ENCODE measurements around the gene KCTD3.

Gene KCTD3

DNA sequence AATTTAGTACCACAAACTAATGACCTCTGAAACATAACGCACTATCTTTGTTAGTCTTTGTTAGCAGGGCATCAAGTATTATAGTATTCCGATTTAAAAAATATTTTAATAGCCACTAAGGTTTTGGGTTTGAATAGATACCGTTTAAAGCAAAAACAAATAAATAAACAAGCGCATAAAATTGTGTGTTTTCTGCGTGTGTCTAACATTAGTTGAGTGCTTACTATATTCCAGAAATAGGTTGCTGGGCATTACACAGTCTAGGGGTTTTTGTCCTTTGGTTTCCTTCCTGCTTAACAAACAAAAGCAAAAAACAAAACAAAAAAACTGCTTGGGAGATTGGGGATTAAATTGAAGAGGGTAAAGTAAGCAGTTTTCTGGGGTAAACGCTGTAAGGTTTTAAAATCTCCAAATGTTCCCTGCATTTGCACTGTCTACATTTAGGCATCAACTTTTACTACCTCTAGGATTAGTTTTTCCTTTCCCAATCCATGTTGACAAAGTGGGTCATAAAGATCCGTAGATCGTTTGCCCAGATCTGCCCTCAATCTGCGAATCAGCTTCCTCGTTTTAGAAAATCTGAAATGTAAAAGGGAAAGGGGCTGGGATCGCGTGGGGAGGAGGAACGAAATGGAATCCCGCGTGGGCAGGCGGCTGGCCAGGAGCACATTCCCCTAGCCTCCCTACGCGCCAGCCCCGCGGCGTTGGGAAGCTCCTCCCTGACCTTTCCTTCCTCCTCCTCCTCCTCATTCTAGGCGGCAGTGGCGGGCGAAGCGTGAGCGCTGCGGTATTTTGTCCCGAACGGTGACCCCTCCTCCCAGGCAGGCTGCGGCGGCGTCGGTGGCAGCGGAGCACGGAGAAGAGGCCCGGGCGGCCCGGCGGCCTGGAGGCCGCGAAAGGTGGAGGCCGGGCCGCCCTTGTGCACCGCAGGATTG is at the start of gene KCTD3:
KCTD3 (plus strand) TSS at position 749 of the 935 bp plus-strand sequence. CDS start 382 bp downstream, outside the sequence.
- peak; percentile 55 for FAIRE-seq

DNA sequence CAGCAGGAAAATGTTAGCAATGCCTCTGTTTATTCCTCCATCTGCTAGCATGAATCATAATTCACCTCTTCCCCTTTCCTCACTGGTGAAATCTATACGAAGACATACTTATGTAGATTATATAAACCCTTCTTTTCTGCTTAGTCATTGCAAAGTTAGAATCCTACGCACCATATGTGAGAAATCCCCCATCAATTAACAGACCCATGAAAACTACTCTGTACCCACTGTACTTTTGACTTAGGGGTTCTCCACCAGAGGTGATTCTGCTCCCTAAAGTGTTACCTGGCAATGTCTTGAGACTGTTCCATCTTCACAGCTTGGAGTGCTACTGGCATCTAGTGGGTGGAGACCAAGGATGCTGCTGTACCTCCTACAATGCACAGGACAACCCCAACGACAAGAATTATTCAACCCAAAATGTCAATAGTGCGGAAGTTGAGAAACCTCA is 49.6 kb upstream of the KCTD3 start:
- FAIRE-seq = no peak

DNA sequence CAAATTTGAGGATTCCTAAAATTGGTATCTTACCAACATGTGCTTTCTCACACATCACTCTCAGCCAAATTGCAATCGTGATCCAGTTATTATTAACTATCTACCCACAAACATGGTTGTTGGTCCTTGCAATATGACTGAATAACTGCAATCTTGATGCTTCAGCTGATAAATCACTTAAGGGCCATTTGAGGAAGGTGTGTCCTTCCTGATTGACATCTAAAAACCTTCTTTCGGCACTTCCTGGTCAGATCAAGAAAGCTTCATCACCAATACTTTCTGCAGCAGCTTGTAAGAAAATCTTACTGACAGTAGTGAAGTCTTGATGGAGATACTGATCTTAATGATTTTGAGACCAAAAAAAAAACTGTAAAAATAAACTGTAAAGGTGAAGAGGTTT is 48.5 kb upstream of the KCTD3 start:
- FAIRE-seq = no peak

DNA sequence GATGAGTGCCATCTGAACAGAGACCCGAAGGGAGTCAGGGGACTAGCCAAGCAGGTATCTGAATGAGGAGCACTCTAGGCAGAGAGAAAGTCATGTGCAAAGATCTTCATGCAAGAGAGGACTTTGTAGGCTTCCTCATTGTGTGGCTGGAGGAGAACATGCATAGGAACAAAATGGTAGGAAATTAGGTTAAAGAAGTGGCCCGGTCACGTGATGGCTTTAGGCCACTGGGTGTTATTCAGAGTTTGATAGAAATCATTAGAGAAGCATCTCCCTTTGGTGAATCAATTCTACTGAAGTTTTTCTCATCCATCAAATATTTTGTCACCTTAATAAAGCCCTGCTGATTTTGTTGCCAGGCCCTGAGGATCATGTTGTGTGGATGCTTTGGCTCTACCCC is 45.8 kb upstream of the KCTD3 start:
- no peak for FAIRE-seq

DNA sequence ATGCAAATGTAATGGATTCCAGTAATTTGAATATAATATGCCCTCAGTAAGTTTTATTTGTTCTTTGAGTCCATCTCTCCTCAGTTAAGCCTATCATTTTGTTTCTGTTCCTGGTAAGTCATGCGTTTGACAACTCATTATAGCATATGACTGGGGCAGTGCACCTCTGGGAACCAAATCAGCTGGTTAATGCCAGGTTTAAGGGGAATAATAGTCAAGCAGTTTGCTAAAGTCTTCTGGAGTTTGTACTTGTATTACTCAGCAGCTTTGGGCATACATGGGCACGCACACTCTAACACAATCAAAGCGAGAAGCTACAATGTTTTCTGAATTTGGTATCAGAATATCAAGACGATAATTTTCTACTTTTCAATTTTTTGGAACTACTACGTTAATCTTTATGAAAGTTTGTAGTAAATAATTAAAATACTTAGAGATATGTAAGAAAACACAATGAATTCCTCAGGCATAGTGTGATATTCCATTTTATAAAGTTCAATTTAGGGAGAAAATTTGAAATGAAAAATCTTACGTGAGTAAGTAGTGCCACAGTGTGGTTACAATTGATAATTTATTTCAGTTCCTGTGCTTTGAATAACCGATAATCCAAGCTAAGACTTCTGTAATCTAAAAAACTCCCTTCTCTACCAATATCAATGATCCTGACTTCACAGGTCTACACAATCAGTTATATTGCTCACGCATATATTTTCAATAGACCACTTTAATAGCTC is 43.8 kb upstream of the KCTD3 start:
- FAIRE-seq = no peak

DNA sequence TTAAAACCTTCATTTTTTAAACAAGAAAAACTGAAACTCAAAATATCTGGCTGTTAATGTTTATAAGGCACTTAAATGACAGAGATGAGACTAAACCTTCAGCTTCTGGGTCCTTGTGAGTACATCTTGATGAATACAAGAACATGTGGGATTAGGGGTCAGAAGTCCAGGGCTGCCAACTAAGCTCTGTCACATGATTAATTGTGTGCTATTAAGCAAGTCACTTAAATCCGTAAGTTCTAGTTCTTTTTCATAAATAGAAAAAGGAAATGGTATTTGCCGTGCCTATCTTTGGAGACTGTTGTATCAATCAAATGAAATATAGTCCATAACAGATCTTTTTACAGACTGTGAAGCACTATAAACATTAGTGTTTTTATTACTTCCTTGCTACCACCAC is 43.2 kb upstream of the KCTD3 start:
- FAIRE-seq = peak; percentile 65

DNA sequence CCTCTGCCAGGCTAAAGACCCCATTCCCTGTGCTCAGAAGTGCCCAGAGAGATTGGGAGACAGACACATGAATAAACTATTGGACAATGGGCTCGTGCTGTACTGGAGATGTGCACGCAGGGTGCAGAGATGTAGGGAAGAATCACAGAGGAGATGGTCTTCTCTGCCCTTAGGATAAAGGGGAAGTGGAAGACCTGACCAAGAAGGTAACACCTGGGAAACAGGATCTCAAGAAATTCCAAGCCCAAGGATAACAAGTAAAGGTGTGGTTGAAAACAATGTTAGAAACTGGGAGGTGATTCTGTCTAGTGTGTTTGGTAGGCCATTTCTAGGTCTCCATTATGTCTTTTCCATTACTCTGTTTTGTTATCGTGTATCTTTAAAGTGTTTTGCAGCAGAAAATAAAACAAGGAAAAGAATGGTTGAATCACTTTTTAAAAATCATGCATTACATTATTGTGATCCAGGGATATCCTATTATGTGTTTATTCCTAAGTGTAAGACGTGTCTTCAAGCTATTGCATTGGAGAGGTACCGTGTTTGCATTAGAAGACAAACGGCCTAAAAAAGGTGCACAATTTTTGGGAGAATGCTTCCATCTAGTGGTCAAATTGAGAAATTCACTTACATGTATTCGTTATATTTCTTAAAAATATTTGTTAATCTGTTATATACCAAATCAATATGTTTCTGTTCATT is 40.8 kb upstream of the KCTD3 start:
- peak; percentile 92 for FAIRE-seq

DNA sequence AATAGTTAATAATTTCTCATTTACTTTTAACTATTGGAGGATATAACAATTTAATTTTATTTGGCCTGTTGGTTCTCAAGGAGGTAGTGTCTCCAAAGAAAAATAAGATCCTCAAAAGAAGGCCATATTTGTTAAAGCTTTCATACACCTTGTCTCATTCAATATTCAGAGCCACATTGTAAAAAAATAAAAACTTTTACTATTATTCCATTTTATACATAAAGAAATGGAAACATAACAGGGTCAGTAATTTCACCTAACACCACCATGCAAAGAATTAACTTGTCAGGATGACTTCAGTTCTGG is 40.3 kb upstream of the KCTD3 start:
- no peak for FAIRE-seq

DNA sequence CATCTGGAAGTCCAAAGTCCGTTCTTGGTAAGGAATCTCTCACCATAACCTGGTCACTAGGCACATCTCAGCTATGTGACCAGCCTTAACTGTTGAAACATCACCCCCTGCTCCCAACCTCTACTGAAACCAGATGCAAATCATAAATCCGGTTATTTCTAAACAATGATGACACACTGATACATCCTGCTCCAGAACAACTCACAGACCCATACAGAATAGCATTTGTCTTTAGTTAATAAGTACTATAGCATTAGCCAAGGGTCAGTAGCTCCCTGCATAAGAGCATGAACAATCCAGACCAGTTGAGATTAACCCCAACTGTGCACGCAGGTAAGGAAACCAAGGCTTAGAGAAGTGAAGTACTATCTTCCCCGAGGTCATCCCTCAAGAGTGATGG is 38.0 kb upstream of the KCTD3 start:
- FAIRE-seq = no peak

DNA sequence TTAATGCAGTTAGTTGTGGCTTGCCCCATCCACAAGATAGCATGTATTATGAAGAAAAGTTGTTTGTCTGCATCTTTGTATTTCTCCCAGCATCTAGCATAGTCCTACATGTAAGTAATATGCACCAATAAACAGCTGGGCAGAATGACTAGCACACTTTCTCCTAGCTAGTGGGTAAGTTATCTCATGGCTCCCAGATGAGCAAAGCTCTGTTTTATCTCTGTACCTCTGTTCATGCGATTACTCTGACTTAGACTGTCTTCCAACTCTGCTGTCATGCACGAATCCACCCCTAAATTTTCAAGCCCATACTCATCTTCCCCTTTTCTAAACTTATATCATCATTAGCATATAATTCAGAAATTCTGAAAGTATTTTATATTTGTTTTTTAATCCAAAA is 37.5 kb upstream of the KCTD3 start:
- FAIRE-seq = no peak

DNA sequence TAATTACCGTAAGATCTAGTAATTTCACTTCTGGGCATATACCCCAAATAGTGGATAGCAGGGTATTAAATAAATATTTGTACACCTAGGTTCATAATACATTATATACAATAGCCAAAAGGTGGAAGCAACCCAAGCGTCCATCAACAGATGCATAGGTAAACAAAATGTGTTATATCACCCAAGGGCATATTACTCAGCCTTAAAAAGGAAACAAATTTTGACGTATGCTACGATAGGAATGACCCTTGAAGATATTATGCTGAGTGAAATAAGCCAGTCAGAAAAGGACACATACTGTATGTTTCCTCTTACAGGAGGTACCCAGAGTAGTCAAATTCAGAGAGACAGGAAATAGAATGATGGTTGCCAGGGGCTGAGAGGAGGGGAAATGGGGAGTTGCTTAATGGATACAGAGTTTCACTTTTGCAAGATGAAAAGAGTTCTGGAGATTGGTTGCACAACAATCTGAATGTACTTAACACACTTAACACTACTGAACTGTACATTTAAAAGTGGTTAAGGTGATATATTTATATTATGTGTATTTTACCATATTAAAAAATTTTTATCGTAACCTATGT is 36.6 kb upstream of the KCTD3 start:
- FAIRE-seq = no peak

DNA sequence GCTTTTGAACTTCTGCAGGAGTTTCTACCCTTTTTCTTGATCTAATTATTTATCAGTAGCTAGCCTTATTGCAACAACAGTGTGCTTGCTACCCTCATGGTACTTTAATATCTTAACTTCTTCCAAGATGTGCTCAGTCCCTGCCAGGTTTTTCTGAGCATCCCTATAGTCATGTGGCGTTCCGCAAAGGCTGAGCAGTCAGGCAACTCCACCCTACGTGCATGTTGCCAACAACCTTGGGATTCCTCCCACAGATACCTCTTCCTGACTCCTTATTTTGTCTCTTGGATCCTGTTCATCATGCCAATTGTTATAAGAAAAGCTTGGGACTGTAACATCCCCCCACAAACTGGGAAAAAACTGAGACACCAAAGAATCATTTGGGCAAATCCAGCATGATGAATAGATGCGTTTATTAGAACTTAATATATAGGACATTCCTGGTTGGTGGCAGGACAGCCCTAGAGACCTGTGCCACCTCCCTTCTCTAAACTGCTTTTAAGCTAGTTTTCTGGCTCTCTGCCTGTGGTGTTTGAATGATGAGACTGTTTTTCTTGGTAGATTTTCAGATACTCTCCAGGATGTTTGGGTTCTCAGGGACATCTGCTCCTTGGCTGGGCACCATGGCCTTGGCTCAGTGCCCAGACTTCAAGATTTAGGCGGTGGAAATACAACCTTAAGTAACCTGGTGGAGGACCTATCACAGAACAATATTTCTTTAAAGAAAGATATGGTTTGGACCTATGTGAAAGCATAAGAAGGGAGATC is 27.1 kb upstream of the KCTD3 start:
- no peak for FAIRE-seq

DNA sequence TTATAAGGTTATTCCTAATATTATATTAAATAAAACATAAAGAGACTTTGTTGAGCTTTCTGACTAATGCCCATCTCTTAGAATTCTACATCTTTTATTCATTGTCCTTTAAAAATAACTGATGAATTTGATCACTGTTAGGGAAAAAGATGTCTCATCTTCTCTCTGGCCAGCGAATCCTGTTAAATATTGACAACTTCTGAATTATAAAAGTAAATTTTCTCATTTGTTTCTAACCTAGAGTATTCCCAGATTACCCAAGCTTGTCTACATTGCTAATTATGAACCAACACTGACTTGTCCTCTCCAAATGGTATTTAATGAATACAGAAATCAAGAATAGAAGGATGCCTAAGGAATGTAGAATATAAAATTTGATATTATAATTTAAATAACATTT is 24.8 kb upstream of the KCTD3 start:
- FAIRE-seq = no peak

DNA sequence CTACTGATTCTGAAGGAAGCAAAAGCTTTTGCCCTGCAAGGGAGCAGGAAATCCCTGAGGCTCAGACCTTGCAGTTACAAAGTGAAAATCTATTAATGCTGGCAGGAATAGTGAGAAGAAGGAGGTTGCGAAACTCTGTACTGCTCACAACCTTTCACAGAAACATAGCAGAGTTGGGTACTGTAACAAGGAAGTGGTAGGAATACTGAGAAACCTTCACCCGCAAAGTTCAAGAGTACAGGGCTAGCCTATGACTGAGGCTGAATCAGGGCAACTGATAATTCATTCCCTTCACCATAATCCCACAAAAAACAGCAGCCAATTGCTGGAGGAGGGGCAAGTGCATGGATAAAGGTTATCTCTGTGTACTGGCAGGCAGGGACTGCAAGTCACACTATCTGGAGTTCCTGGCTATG is 23.9 kb upstream of the KCTD3 start:
- FAIRE-seq = no peak

DNA sequence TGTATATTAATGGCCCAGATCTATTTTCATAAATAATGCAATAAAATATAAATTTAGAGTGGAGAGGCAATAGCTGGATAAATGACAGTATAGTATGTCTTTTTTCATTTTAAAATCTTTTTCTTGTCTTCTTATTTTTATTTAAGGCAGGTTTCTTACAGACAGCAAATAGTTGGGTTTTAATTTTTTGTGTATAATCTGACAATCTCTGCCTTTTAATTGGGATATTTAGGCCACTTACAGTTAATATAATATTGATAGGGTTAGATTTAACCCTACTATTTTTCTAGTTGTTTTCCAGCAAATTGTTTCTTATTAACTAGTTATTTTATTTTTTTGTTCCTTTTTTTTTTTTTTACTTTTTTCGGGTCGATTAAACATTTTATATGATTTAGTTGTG is 23.3 kb upstream of the KCTD3 start:
- peak; percentile 36 for FAIRE-seq

DNA sequence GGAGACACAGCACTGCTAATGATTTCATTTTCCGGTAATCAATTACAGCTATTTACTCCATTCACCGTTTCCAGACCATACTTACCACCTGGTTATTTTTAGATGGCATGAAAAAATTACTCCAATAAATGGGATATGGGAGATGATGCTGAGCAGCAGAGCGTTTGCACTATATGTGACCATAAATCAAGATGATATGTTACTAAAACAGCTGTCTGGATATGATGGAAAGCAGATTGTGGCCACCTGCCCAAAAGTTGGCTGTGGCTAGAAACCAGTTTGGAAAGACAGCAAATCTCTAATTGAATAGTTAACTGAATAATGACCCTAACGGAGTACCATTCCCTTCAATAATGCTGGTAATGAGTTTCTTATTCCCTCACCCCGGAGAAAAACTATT is 22.5 kb upstream of the KCTD3 start:
- FAIRE-seq = no peak

DNA sequence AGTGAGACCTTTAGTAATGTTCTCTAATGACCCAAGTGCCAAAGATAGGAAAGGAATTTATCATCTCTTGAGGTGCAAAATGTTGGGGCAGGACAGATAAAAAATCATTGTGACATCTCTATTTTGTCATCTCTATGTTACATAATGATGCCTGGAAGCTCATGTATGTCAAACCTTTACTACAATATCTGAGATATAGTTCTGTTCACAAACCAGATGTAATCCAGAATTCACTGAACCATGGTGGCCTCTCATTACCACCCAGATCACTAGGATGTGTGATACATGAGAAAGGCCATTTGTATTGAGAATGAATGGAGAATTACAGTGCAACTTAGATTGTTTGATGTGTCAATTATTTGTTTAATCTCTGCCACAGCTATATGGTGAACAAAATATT is 22.0 kb upstream of the KCTD3 start:
- FAIRE-seq = no peak

DNA sequence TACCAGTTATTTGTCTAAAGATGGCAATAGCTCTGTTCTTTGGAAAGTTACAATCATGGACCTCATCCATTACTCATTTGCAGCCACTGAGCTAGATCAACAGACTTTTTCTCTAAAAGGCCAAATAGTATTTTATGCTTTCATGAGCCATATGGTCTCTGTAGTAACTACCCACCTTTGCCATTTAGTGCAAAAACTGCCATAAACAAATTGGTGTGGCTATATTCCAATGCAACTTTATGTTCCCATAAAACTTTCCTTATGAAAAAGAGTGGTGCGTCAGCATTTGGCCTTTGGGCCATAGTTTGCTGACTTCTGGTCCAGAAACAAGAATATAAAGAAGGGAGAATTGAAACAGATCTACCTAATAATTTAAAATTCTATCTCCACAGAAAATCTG is 20.1 kb upstream of the KCTD3 start:
- FAIRE-seq = no peak

DNA sequence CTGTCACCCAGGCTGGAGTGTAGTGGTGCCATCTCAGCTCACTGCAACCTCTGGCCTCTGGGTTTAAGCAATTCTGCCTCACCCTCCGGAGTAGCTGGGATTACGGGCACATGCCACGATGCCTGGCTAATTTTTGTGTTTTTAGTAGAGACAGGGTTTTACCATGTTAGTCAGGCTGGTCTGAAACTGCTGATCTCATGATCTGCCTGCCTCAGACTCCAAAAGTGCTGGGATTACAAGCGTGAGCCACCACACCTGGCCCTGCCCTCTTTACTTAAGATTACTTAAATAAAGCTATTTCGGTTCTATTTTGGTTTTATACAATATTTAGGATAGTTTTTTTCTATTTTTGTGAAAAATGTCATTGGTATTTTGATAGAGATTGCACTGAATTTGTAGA is 15.3 kb upstream of the KCTD3 start:
- FAIRE-seq = no peak

DNA sequence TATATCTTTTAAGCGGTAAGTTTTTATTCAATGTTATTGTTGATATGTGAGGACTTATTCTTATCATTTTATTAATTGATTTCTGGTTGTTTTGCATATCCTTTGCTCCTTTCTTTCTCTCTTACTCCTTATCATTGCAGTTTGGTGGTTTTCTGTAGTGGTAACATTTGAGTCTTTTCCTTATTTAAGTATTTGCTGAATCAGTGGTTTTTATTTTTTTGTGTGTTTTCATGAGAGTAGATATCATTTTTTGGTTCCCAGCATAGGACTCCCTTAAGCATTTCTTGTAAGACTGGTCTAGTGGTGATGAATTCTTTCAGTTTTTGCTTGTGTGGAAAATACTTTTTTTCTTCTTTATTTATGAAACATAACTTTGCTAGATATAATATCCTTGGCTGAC is 12.2 kb upstream of the KCTD3 start:
- FAIRE-seq = no peak

DNA sequence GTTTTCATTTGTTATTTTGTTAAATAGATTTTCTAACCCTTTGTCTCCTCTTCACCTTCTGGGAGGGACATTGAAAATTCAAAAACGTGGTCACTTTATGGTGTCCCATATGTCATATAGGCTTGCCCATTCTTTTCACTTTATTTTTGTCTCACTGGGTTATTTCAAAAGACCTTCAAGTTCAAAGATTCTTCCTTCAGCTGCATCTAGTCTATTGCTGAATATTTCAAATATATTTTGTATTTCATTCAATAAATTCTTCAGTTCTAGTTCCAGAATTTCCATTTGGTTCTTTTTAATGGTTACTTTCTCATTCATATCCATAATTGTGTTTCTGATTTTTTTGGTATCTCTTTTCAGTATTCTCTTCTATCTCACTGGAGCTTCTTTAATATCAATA is 11.6 kb upstream of the KCTD3 start:
- FAIRE-seq = no peak

DNA sequence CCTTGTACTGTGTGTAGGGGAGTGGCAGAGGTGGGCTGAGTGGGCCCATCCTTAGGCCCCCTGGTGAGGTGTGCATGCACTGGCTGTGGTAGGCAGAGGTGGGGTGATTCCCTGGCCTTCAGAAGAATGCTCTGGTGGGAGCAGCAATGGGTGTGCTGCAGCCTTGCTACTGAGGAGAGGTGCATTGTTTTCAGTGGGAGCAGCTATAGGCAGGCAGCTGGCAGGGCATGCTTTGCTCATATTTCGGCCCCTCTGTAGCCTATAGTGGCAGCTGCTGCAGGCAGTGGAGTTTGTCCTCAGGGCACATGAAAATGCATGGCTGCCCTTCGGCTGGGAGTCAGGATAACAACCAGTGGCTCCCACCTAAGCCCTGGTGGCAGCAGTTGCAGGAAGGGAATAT is 10.1 kb upstream of the KCTD3 start:
- no peak for FAIRE-seq

DNA sequence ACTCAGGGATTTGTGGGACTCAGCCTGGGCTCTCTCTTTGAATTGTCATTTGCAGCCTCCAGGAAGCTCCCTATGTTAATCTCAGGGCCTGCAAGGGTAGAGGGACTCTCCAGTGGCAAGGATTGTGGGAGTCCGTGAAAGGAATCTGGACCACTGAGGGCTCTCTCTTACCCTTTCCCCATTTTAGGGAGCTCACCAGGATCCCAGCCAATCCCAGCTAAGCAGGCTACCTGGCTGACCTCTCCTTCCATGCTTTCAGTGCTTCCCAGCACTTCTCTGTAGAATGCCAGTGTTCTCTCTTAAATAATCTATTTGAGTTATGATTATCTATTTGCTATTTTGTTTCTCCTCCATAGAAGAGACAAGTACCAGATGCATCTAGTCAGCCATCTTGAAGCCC is 9.6 kb upstream of the KCTD3 start:
- no peak for FAIRE-seq

Measured in islet of Langerhans (tissue), 1 donor.